ENCODE measurements around the gene SLC20A1. TPM values are rescaled to one million over a fixed set of nuclear protein-coding genes. Genes with fewer than 3 reads are reported as not detected.
"Not testable (repeated sequence)": the region's sequence is repeated elsewhere in the genome, so short reads cannot be mapped to it uniquely, and the experiment has no call there.

SLC20A1 gene
- total RNA-seq, 1 experiment from 2014 or later: 123 TPM

DNA sequence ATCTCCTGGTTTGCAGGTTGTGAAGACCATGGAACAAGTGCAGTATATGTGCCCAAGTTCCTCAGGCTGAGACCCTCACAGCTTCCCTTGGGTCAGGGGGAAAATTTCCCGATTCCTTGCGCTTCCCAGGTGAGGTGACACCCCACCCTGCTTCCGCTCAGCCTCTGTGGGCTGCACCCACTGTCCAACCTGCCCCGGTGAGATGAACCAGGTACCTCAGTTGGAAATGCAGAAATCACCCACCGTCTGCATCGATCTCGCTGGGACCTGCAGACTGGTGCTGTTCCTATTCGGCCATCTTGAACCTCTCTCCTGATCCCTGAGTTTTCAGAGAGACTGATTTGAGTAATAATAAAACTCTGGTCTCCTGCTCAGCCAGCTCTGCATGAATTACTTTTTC is 30.7 kb upstream of the SLC20A1 start:
- no peak overlapping the region for H4K91ac ChIP-seq (ENCODE audit: insufficient read length, low read depth, low read length)
- no peaks in the 10 kb centered on the region for H3K9me3 ChIP-seq (ENCODE audit: control insufficient read depth, low read depth, low read length)
- H3K4me1 ChIP-seq (ENCODE audit: insufficient read depth, low read length): no peaks in the 10 kb centered on the region; the same call in 1 of the 2 replicates
- Mint-ChIP-seq H3K9me3 (peaks cover 7 to 8% of the 10 kb centered on the region in 2 experiments; a peak in 2 of 5 replicates), H3K4me3 (peak overlapping the region in 1 of 2 experiments; percentile 53; a peak in 2 of 5 replicates), H3K27ac (peak overlapping the region in 1 of 3 experiments; percentile 55; a peak in 1 of 7 replicates), H3K36me3 (ENCODE audit: insufficient read depth in 1 of 3, low read depth in 3 of 3) (no peaks in the 10 kb centered on the region), H3K4me1 (peaks cover 18 to 22% of the 10 kb centered on the region in 2 experiments), H3K27me3 (ENCODE audit: low read depth) (peaks cover 9% of the 10 kb centered on the region; the same call in 1 of the 2 replicates)
- no peak overlapping the region for H3K4me2 ChIP-seq (ENCODE audit: insufficient read depth, insufficient read length, low read length)
- H3K23me2 ChIP-seq (ENCODE audit: insufficient read length, low read depth, low read length, poor library complexity, severe bottlenecking): peaks cover 4% of the 10 kb centered on the region
- H3K9ac ChIP-seq (ENCODE audit: extremely low read depth, insufficient read length, low read length): no peak overlapping the region
- peak overlapping the region; percentile 62 for H3K56ac ChIP-seq (ENCODE audit: insufficient read length, low read depth, low read length)
- peak overlapping the region; percentile 45; the same call in 1 of the 2 replicates for H3K14ac ChIP-seq (ENCODE audit: insufficient read depth, low read length)
- no CpG with 5 or more reads among the region's 8 CpGs for WGBS (ENCODE audit: extremely low coverage, insufficient read length, low lambda C conversion rate)
- DNase-seq: no peak
- no peak overlapping the region for H3T11ph ChIP-seq (ENCODE audit: low read length)
- H3K79me1 ChIP-seq (ENCODE audit: insufficient read depth, low read depth, low read length, poor library complexity, severe bottlenecking): no peaks in the 10 kb centered on the region
- no peak overlapping the region for H3K18ac ChIP-seq (ENCODE audit: insufficient read length, low read depth, low read length)
- no peak overlapping the region for H2AK5ac ChIP-seq (ENCODE audit: insufficient read length, low read length)
- no peak overlapping the region for H3K23ac ChIP-seq (ENCODE audit: insufficient read length, low read depth, low read length)
- no peak overlapping the region for H4K8ac ChIP-seq (replicated peaks; ENCODE audit: insufficient read length, low read depth, low read length)
- no peaks in the 10 kb centered on the region for H3K27me3 ChIP-seq (ENCODE audit: insufficient read depth, low read length)
- no peak overlapping the region for H3K4ac ChIP-seq (ENCODE audit: low read depth, low read length)
- H2BK12ac ChIP-seq (ENCODE audit: insufficient read length, low read depth, low read length): no peak overlapping the region
- no peak overlapping the region for H2BK15ac ChIP-seq (ENCODE audit: low read depth, low read length)
- no peak overlapping the region for H4K5ac ChIP-seq (ENCODE audit: insufficient read length, low read depth, low read length)
- H2BK20ac ChIP-seq (ENCODE audit: low read depth, low read length, poor library complexity, severe bottlenecking): no peak overlapping the region
- H3K27ac ChIP-seq (ENCODE audit: insufficient read length, low read depth, low read length): no peak overlapping the region
- H4K20me1 ChIP-seq (ENCODE audit: control insufficient read depth, insufficient read depth, insufficient read length): no peaks in the 10 kb centered on the region
- no peak overlapping the region for H2BK120ac ChIP-seq (ENCODE audit: low read depth, low read length, poor library complexity, severe bottlenecking)
- peak overlapping the region; percentile 24 for H2AFZ ChIP-seq (ENCODE audit: low read length)
- no peak overlapping the region for H2BK5ac ChIP-seq (ENCODE audit: insufficient read length, low read length)
- TF ChIP-seq, protein P1, sequence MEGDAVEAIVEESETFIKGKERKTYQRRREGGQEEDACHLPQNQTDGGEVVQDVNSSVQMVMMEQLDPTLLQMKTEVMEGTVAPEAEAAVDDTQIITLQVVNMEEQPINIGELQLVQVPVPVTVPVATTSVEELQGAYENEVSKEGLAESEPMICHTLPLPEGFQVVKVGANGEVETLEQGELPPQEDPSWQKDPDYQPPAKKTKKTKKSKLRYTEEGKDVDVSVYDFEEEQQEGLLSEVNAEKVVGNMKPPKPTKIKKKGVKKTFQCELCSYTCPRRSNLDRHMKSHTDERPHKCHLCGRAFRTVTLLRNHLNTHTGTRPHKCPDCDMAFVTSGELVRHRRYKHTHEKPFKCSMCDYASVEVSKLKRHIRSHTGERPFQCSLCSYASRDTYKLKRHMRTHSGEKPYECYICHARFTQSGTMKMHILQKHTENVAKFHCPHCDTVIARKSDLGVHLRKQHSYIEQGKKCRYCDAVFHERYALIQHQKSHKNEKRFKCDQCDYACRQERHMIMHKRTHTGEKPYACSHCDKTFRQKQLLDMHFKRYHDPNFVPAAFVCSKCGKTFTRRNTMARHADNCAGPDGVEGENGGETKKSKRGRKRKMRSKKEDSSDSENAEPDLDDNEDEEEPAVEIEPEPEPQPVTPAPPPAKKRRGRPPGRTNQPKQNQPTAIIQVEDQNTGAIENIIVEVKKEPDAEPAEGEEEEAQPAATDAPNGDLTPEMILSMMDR (conservative IDR thresholded peaks at IDR 0.05): no peak
- no peaks in the 10 kb centered on the region for H3K79me2 ChIP-seq (ENCODE audit: insufficient read depth, low read length)

DNA sequence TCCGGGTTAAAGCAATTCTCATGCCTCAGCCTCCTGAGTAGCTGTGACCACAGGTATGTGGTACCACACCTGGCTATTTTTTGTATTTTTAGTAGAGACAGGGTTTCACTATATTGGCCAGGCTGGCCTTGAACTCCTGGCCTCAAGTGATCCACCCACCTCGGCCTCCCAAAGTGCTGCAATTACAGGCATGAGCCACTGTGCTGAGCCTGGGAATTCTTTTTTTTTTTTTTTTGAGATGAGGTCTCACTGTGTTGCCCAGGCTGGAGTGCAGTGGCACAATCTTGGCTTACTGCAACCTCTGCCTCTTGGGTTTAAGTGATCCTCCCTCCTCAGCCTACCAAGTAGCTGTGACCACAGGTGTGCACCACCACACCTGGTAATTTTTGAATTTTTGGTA is 29.9 kb upstream of the SLC20A1 start:
- not testable (repeated sequence) for H3K27ac Mint-ChIP-seq, H3K4me3 Mint-ChIP-seq

More for the DNA sequence above, 29.9 kb upstream of the SLC20A1 start:
- not testable (repeated sequence) for H3K4ac ChIP-seq (ENCODE audit: low read depth, low read length); H3K27me3 Mint-ChIP-seq (ENCODE audit: low read depth); H3K23me2 ChIP-seq (ENCODE audit: insufficient read length, low read depth, low read length, poor library complexity, severe bottlenecking); H3T11ph ChIP-seq (ENCODE audit: low read length); H3K79me1 ChIP-seq (ENCODE audit: insufficient read depth, low read depth, low read length, poor library complexity, severe bottlenecking); H3K23ac ChIP-seq (ENCODE audit: insufficient read length, low read depth, low read length); H2BK120ac ChIP-seq (ENCODE audit: low read depth, low read length, poor library complexity, severe bottlenecking); H3K56ac ChIP-seq (ENCODE audit: insufficient read length, low read depth, low read length); H3K79me2 ChIP-seq (ENCODE audit: insufficient read depth, low read length); H3K9me3 Mint-ChIP-seq; H2BK12ac ChIP-seq (ENCODE audit: insufficient read length, low read depth, low read length); H4K8ac ChIP-seq (replicated peaks; ENCODE audit: insufficient read length, low read depth, low read length); H3K27ac ChIP-seq (ENCODE audit: insufficient read length, low read depth, low read length); H4K5ac ChIP-seq (ENCODE audit: insufficient read length, low read depth, low read length); H3K18ac ChIP-seq (ENCODE audit: insufficient read length, low read depth, low read length); H3K36me3 Mint-ChIP-seq (ENCODE audit: insufficient read depth in 1 of 3, low read depth in 3 of 3); H3K14ac ChIP-seq (ENCODE audit: insufficient read depth, low read length); H3K9ac ChIP-seq (ENCODE audit: extremely low read depth, insufficient read length, low read length); H2BK15ac ChIP-seq (ENCODE audit: low read depth, low read length); H2BK20ac ChIP-seq (ENCODE audit: low read depth, low read length, poor library complexity, severe bottlenecking); H3K27me3 ChIP-seq (ENCODE audit: insufficient read depth, low read length); H2AFZ ChIP-seq (ENCODE audit: low read length); H3K4me1 ChIP-seq (ENCODE audit: insufficient read depth, low read length); H2BK5ac ChIP-seq (ENCODE audit: insufficient read length, low read length); H4K20me1 ChIP-seq (ENCODE audit: control insufficient read depth, insufficient read depth, insufficient read length); H3K4me2 ChIP-seq (ENCODE audit: insufficient read depth, insufficient read length, low read length); H2AK5ac ChIP-seq (ENCODE audit: insufficient read length, low read length); H3K9me3 ChIP-seq (ENCODE audit: control insufficient read depth, low read depth, low read length); DNase-seq; H4K91ac ChIP-seq (ENCODE audit: insufficient read length, low read depth, low read length)
- peaks cover 18 to 22% of the 10 kb centered on the region in 2 experiments for H3K4me1 Mint-ChIP-seq
- no CpG with 5 or more reads among the region's 2 CpGs for WGBS (ENCODE audit: extremely low coverage, insufficient read length, low lambda C conversion rate)

Data from H9 (cell line).